GM23338 (cell line): ENCODE results near the gene CDIPT.
"Not testable (repeated sequence)": the region's sequence is repeated elsewhere in the genome, so short reads cannot be mapped to it uniquely, and the experiment has no call there.

Experiments used
- EZH2phosphoT487 ChIP-seq: fragments of 200-600 bp; sonication (generic); IDR thresholded peaks from one replicate; pipeline ENCODE4 v1.8.1; 2018; ENCODE audit warnings: antibody characterized with exemption; ENCODE audit not compliant: unreplicated experiment
- NANOG ChIP-seq: IDR thresholded peaks from 2 replicates; pipeline ENCODE4 v1.6.1; 2016; ENCODE audit warnings: antibody characterized with exemption, borderline replicate concordance
- POLR2AphosphoS5 ChIP-seq: IDR thresholded peaks from 2 replicates; pipeline ENCODE4 v1.6.1; 2016; ENCODE audit warnings: antibody characterized with exemption, low read depth
- TF ChIP-seq, protein P1 (sequence below): IDR thresholded peaks from one replicate; pipeline ENCODE4 v1.6.1; 2018; ENCODE audit warnings: antibody characterized with exemption; ENCODE audit not compliant: unreplicated experiment
- TF ChIP-seq, protein P2 (sequence below), 2 experiments: fragments of 200-600 bp in 1 of 2; sonication (generic) in 1 of 2; conservative IDR thresholded peaks; 2 replicates each; pipeline versions ENCODE4 v1.5.1 to v1.6.1; 2016 to 2017; ENCODE audit warnings: antibody characterized with exemption in 2 of 2, low read depth in 2 of 2, mild to moderate bottlenecking in 2 of 2, moderate library complexity in 1 of 2

DNA sequence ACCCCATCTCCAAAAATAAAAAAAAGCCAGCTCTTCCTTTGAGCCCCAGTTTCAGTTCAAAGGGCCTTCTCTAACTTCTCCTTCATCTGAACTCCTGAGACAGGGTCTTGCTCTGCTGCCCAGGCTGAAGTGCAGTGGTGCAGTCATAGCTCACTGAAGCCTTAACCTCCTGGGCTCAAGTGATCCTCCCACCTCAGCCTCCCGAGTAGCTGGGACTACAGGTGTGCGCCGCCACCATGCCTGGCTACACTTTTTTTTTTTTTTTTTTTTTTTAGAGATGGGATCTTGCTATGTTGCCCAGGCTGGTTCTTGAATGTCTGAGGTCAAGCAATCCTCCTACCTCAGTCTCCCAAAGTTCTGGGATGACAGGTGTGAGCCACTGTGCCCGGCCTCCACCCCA is 29.8 kb downstream of the CDIPT start:
- TF ChIP-seq EZH2phosphoT487, NANOG, POLR2AphosphoS5: not testable (repeated sequence)
- TF ChIP-seq, protein P1, sequence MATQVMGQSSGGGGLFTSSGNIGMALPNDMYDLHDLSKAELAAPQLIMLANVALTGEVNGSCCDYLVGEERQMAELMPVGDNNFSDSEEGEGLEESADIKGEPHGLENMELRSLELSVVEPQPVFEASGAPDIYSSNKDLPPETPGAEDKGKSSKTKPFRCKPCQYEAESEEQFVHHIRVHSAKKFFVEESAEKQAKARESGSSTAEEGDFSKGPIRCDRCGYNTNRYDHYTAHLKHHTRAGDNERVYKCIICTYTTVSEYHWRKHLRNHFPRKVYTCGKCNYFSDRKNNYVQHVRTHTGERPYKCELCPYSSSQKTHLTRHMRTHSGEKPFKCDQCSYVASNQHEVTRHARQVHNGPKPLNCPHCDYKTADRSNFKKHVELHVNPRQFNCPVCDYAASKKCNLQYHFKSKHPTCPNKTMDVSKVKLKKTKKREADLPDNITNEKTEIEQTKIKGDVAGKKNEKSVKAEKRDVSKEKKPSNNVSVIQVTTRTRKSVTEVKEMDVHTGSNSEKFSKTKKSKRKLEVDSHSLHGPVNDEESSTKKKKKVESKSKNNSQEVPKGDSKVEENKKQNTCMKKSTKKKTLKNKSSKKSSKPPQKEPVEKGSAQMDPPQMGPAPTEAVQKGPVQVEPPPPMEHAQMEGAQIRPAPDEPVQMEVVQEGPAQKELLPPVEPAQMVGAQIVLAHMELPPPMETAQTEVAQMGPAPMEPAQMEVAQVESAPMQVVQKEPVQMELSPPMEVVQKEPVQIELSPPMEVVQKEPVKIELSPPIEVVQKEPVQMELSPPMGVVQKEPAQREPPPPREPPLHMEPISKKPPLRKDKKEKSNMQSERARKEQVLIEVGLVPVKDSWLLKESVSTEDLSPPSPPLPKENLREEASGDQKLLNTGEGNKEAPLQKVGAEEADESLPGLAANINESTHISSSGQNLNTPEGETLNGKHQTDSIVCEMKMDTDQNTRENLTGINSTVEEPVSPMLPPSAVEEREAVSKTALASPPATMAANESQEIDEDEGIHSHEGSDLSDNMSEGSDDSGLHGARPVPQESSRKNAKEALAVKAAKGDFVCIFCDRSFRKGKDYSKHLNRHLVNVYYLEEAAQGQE = not testable (repeated sequence)
- TF ChIP-seq, protein P2, sequence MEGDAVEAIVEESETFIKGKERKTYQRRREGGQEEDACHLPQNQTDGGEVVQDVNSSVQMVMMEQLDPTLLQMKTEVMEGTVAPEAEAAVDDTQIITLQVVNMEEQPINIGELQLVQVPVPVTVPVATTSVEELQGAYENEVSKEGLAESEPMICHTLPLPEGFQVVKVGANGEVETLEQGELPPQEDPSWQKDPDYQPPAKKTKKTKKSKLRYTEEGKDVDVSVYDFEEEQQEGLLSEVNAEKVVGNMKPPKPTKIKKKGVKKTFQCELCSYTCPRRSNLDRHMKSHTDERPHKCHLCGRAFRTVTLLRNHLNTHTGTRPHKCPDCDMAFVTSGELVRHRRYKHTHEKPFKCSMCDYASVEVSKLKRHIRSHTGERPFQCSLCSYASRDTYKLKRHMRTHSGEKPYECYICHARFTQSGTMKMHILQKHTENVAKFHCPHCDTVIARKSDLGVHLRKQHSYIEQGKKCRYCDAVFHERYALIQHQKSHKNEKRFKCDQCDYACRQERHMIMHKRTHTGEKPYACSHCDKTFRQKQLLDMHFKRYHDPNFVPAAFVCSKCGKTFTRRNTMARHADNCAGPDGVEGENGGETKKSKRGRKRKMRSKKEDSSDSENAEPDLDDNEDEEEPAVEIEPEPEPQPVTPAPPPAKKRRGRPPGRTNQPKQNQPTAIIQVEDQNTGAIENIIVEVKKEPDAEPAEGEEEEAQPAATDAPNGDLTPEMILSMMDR (conservative IDR thresholded peaks at IDR 0.05; ENCODE audit: low read depth in 2 of 2) = not testable (repeated sequence)
